ENCODE data around the gene DIP2C.
"Not testable (repeated sequence)": the region's sequence is repeated elsewhere in the genome, so short reads cannot be mapped to it uniquely, and the experiment has no call there.

DIP2C gene

GRCh38 chr10:479706-480497, 209.6 kb downstream of the DIP2C start:
- not testable (repeated sequence) for ATAC-seq, DNase-seq

GRCh38 chr10:478471-479245, 210.8 kb downstream of the DIP2C start:
- ATAC-seq (no peak), DNase-seq (no peak)

DNA sequence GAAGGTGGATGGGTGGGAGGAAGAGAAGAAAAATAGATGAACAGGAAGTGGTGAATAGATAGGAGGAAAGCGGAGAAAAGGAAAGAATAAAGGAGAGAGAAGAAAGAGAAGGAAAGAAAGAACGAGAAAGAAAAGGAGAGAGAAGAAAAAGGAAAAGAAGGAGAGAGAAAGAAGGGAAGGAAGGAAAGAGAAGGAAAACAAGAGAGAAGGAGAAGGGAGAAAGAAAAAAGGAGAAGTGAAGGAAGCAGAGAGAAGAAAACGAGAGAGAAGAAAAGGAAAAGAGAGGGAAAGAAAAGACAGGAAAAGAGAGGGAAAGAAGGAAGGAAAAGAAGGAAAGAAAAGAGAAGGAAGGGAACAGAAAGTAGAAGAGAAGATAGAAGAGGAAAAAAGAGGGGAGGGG, 211.8 kb downstream of the DIP2C start:
- ATAC-seq (no peak), DNase-seq (no peak)

- no peak for DNase-seq
- ATAC-seq = no peak
Measured at GRCh38 chr10:476455-476780, 213.1 kb downstream of the DIP2C start.

DNA sequence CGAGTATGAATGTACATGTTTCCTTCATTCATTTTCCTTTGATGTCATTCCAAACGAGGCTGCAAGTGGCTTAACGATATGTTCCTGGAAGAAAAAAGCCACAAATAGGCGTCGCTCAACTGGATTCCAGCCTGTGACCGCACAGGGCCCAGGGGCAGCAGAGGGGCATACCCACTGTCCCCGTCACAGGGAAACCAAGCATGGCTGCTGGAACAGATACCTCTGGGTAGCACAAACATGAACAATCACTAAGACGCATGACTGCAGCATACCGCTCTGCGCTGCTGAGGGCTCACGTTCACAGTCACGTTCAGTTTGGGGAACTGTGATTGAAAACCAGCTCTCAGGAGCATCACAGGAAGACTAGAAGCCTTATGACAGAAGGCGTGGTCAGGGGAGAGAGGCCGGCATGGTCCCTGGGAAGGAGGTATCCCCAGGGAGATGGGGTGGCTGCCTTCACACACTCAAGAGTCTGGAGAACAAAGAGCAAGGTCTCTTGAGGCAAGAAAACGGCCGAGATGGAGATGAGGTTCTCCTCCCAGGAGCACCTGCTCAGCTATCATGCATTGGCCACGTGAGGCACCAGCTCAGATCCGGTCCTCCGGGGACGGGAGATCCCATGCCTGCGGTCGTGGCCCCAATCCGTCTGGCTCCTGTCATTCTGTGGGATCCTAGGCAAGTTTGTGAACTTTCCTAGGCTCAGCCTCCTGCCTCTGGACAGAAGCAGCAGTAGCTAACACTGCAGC, 213.6 kb downstream of the DIP2C start:
- ATAC-seq (no peak), DNase-seq (no peak)

- ATAC-seq = no peak
- no peak for DNase-seq
Measured at GRCh38 chr10:474946-475345, 214.5 kb downstream of the DIP2C start.

- ATAC-seq = no peak
- DNase-seq = no peak
Measured at GRCh38 chr10:474406-474805, 215.1 kb downstream of the DIP2C start.

- no peak for ATAC-seq
- DNase-seq = no peak
Measured at GRCh38 chr10:472241-472910, 217.1 kb downstream of the DIP2C start.

- DNase-seq (peak; percentile 23), ATAC-seq (peak; percentile 80)
Measured at GRCh38 chr10:470339-471003, 219.0 kb downstream of the DIP2C start.

DNA sequence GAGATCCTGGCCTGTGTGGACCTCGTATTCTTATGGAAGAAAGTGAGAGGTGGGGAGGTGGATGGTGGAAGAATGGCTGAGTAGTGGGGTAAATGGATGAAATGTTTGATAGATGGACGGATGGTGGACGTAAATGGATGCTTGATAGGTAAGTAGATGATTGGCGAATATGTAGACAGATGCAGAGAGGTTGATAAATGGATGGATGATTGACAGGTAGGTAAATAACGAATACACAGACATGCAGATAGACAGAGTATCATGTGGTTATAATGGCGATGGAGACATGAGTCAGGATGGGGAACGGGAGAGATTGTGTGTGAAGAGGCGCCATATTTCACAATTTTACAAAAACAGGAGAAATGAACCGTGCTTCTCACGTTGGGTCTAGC, 219.5 kb downstream of the DIP2C start:
- ATAC-seq = no peak
- DNase-seq = no peak

- DNase-seq (no peak), ATAC-seq (no peak)
Measured at GRCh38 chr10:459743-460142, 229.7 kb downstream of the DIP2C start.

DNA sequence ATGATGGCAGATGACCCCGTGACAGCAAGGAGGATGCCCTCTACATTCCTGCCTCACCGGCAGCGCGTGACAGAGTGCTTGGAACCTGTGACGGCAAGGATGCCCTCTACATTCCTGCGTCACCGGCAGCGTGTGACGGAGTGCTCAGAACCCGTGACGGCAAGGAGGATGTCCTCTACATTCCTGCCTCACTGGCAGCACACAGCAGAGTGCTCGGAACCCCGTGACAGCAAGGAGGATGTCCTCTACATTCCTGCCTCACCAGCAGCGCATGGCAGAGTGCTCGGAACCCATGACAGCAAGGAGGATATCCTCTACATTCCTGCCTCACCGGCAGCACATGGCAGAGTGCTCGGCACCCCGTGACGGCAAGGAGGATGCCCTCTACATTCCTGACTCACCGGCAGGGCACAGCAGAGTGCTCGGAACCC, 231.0 kb downstream of the DIP2C start:
- ATAC-seq (no peak), DNase-seq (no peak)

DNA sequence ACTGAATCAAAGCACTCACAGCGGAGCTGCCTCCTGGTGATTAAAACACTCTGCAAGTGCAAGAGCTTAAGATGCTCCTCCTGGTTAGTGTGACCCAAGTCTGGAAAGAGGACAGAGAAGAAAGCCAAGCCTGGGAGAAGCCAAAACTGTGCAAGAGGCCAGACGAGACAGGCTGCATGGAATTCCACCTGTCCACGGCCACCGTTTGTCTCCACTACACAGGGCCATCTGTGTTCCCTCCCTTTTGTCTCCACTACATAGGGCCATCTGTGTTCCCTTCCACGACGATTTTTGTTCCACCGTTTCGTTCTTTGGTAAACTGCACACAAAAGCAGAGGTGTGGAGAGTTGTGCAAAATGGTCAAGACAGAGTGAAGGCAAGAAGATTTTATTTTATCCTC, 233.0 kb downstream of the DIP2C start:
- ATAC-seq = no peak

DNA sequence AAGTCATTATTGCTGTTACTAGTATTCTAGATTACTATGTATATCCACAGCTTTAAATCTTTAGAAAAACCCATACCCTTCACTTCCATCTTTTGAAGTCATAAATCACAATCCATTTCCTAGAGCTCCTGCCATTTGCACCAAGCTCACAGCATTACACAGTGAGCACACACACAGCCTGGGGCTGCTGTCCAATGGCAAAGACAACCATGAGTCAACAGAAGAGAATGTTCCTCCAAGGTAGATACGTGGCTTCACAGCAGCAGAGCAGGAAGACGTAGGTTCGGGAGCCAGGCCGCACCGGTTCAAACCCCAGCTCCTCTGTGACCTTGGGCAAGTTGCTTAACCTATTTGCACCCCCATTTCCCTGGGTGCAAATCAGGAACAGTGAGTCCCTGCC, 234.6 kb downstream of the DIP2C start:
- ATAC-seq (no peak), DNase-seq (no peak)

More for the DNA sequence above, 233.0 kb downstream of the DIP2C start:
- DNase-seq = no peak

DNA sequence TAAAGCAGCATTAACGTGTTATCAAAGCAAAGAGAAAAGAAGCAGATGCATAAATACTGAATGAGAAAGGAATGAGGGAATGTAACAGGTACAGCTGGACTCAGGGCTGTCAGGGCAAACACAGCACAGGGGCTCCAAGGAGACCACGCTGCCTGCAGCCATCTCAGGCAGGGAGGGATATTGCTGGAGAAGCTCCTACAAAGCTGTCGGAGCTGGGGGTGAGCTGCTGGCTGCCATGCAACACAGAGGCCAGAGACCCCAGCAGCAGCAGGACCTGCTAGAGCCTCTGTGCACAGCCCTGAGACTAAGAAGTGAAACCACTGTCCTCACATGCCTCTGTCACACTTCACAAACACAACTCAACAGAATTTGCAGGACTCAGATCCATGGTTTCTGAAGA, 235.8 kb downstream of the DIP2C start:
- ATAC-seq (no peak), DNase-seq (no peak)

- no peak for DNase-seq
- ATAC-seq = no peak
Measured at GRCh38 chr10:452512-453426, 236.7 kb downstream of the DIP2C start.

DNA sequence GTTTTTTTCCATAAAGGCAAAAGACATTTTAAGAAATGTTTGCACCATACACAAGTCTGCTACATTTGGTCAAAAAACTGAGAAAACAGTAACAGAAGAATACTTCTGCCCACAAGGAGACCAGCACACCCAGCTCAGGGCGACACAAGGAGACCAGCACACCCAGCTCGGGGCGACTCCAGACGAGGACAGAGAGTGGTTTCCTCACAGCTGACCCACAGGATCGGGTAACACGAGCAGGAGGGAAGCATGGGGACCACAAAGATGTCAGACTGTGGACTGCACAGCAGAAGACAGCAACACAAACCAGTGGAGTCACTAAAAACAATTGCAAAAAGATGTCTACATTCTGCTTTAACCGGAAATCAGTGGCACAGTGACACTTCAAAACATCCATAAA, 237.6 kb downstream of the DIP2C start:
- ATAC-seq (no peak), DNase-seq (no peak)

DNA sequence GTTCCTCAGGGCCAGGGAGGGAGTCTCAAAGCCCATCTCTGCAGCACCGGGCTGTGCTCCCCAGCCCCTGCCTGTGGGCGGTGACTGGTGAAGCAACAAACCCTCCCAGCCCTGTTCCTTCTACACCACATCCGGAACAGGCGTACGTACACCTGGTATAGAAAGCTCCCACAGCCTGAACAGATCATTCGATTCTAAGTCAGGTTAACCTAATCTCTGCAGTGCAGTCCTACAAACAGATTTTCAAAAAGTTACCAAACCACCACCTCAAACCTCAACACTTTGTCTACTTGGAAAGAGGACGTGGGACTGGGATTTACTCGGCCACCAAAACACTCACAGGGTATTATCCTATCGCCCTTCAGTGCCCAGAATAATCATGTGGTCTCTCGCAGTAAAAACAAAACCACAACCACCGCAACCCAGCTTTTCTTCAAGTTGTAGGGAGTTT, 238.4 kb downstream of the DIP2C start:
- ATAC-seq = peak; percentile 94
- DNase-seq = peak; percentile 61

GRCh38 chr10:450463-450862, 239.0 kb downstream of the DIP2C start:
- DNase-seq = no peak

DNA sequence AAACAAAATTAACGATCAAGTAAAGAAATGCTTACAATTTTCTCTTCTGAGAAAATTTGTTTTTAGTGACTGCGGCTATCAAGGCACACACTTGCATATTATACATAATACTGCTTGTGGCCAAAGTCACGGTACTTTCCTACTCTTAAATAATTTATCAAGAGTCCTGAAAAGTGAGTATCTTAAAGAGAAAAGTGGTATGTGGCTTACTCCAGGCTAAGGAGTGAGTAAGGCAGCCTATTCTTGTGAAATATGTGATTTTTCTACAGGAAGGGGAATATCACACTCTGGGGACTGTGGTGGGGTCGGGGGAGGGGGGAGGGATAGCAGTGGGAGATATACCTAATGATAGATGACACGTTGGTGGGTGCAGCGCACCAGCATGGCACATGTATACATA, 240.1 kb downstream of the DIP2C start:
- not testable (repeated sequence) for ATAC-seq, DNase-seq

More at GRCh38 chr10:450463-450862, 239.0 kb downstream of the DIP2C start:
- ATAC-seq = no peak

DNA sequence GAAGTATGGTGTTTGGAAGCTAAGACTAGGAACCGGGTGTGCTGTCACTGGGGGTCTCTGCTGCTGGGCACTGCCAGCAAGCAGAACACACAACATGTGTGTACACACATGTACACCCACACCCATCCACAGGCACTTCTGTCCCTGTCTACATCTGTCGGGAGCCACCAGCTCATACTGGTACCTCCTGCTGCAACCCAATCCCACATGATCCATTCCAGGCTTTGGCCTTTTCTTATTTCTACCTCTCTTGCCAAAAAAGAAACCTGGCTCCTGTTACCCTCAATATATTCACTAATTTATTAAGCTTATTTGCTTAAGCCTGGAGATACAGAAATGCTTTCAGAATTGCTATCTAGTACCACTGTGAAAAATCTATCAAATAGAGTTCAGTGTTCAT, 246.0 kb downstream of the DIP2C start:
- DNase-seq = no peak

More for the DNA sequence above, 246.0 kb downstream of the DIP2C start:
- no peak for ATAC-seq

Measured in stimulated activated naive CD8-positive, alpha-beta T cell treated with anti-CD3 and anti-CD28 coated beads, Interleukin-15, Interleukin-2, amounts not matched to agents 100 U/mL and 50 U/mL, for 24 hours (primary cell).